Ishikawa (cell line): Measurements from ENCODE around the gene LRBA.

Experiments used
- CEBPB ChIP-seq: IDR thresholded peaks from 2 replicates; pipeline ENCODE4 v1.6.1; 2012
- CREB1 ChIP-seq: IDR thresholded peaks from 2 replicates; pipeline ENCODE4 v1.6.1; 2012; ENCODE audit warnings: low read depth
- EGR1 ChIP-seq: IDR thresholded peaks from 2 replicates; pipeline ENCODE4 v1.6.1; 2012
- EP300 ChIP-seq: IDR thresholded peaks from 2 replicates; pipeline ENCODE4 v1.6.1; 2012; ENCODE audit warnings: borderline replicate concordance
- FOXM1 ChIP-seq: IDR thresholded peaks from 2 replicates; pipeline ENCODE4 v1.6.1; 2012; ENCODE audit warnings: low read depth, borderline replicate concordance
- MAX ChIP-seq: IDR thresholded peaks from 2 replicates; pipeline ENCODE4 v1.6.1; 2012
- NFIC ChIP-seq: IDR thresholded peaks from 2 replicates; pipeline ENCODE4 v1.6.1; 2012
- RAD21 ChIP-seq: IDR thresholded peaks from 2 replicates; pipeline ENCODE4 v1.6.1; 2012; ENCODE audit warnings: low read depth
- TAF1 ChIP-seq: IDR thresholded peaks from 2 replicates; pipeline ENCODE4 v1.6.1; 2012; ENCODE audit warnings: low read depth, mild to moderate bottlenecking
- TCF12 ChIP-seq: IDR thresholded peaks from 2 replicates; pipeline ENCODE4 v1.6.1; 2012; ENCODE audit warnings: low read depth
- TEAD4 ChIP-seq: IDR thresholded peaks from 2 replicates; pipeline ENCODE4 v1.6.1; 2012
- USF1 ChIP-seq: IDR thresholded peaks from 2 replicates; pipeline ENCODE4 v1.6.1; 2012
- YY1 ChIP-seq: IDR thresholded peaks from 2 replicates; pipeline ENCODE4 v1.6.1; 2012; ENCODE audit warnings: low read depth
- ZBTB7A ChIP-seq: IDR thresholded peaks from 2 replicates; pipeline ENCODE4 v1.6.1; 2012; ENCODE audit warnings: low read depth
- TF ChIP-seq, protein P1 (sequence below): IDR thresholded peaks from 2 replicates; pipeline ENCODE4 v1.6.1; 2012; ENCODE audit warnings: low read depth, mild to moderate bottlenecking

LRBA gene

GRCh38 chr4:150256225-150256620, 758.9 kb downstream of the LRBA start:
- TF ChIP-seq CEBPB: no peak
- no peak for TF ChIP-seq TCF12
- no peak for TF ChIP-seq ZBTB7A
- no peak for TF ChIP-seq YY1
- no peak for TF ChIP-seq MAX
- no peak for TF ChIP-seq NFIC
- no peak for TF ChIP-seq EGR1
- TF ChIP-seq FOXM1: no peak
- no peak for TF ChIP-seq EP300
- TF ChIP-seq TEAD4: no peak
- no peak for TF ChIP-seq USF1
- no peak for TF ChIP-seq CREB1
- no peak for TF ChIP-seq TAF1
- TF ChIP-seq, protein P1, sequence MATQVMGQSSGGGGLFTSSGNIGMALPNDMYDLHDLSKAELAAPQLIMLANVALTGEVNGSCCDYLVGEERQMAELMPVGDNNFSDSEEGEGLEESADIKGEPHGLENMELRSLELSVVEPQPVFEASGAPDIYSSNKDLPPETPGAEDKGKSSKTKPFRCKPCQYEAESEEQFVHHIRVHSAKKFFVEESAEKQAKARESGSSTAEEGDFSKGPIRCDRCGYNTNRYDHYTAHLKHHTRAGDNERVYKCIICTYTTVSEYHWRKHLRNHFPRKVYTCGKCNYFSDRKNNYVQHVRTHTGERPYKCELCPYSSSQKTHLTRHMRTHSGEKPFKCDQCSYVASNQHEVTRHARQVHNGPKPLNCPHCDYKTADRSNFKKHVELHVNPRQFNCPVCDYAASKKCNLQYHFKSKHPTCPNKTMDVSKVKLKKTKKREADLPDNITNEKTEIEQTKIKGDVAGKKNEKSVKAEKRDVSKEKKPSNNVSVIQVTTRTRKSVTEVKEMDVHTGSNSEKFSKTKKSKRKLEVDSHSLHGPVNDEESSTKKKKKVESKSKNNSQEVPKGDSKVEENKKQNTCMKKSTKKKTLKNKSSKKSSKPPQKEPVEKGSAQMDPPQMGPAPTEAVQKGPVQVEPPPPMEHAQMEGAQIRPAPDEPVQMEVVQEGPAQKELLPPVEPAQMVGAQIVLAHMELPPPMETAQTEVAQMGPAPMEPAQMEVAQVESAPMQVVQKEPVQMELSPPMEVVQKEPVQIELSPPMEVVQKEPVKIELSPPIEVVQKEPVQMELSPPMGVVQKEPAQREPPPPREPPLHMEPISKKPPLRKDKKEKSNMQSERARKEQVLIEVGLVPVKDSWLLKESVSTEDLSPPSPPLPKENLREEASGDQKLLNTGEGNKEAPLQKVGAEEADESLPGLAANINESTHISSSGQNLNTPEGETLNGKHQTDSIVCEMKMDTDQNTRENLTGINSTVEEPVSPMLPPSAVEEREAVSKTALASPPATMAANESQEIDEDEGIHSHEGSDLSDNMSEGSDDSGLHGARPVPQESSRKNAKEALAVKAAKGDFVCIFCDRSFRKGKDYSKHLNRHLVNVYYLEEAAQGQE: no peak
- no peak for TF ChIP-seq RAD21

- TF ChIP-seq CREB1 (no peak), FOXM1 (no peak), EGR1 (no peak), EP300 (no peak), TAF1 (no peak), TCF12 (no peak), YY1 (no peak), MAX (no peak), CEBPB (no peak), USF1 (no peak), TEAD4 (no peak), ZBTB7A (no peak), NFIC (no peak)
- TF ChIP-seq, protein P1: no peak
Observed at GRCh38 chr4:150255610-150256224, 759.4 kb downstream of the LRBA start.

DNA sequence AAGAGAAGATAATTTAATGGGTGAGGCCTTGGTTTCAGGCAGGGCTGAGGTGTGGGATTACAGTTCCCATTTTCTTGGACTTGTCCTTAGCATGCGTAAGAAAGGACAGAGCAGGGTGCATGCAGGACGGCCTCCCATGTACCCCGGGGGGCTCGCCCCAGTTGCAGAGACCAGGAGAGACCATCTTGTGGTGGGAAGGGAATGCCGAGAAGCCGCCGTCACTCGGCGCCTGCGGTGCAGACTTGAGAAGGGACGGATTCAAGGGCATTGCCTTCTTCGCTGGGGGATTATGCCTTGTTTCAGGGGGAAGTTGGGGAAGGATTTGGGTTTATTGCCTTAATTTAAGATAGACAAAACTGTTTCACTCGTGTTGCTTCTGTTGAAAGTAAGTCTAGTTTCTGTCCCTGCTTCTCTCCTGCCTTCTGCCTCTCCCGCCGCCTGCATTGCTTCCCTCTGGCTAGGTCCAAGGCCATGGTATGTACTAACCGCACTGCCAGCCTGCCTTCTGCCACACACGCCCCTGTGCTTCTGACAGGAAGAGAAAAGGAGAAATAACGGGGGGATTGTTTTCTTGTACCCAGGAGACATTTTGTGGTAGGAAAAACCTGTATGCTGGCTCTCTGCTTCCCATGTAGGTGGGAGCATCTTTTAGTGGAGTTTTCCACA, 761.0 kb downstream of the LRBA start:
- TF ChIP-seq CEBPB: no peak
- TF ChIP-seq EP300: no peak
- TF ChIP-seq, protein P1: no peak
- no peak for TF ChIP-seq RAD21
- no peak for TF ChIP-seq MAX
- TF ChIP-seq FOXM1: no peak
- no peak for TF ChIP-seq ZBTB7A
- no peak for TF ChIP-seq CREB1
- TF ChIP-seq YY1: no peak
- TF ChIP-seq TEAD4: no peak
- TF ChIP-seq TCF12: no peak
- no peak for TF ChIP-seq USF1
- no peak for TF ChIP-seq TAF1
- TF ChIP-seq EGR1: no peak
- TF ChIP-seq NFIC: no peak
